ENCODE data around the gene NRP1. TPM values are rescaled to one million over a fixed set of nuclear protein-coding genes. Genes with fewer than 3 reads are reported as not detected.
A peak's percentile ranks its signal among the peaks of the same experiment; 100 is the strongest.

NRP1 gene
- total RNA-seq, 1 experiment from 2014 or later, result 0.99 TPM

DNA sequence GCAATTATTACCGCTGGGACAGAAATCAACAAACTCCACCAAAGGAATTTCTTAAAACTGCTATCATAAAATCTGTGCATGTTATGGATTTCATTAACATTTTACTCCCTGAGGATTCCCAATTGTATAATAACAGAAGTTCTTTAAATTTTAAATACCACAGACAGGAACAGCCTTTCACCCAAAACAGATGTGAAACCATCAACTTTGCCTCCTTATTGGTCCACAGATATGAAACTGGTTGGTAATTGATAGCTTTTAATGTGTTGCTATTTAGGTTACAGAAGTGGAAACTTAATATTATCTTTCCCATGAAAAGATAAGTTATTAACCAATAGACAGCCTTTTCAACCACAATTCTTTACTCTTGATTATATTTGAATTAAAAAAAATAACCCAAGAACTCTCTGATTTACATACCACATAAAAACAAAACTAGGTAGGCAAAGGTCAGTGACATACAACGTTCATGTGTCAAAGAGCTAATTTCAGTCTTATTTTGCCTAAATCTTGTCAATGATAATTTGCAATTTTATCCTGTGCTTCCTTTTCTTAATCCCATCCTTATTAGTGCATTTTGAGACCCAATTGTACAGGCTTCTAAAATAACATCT is 90.0 kb downstream of the NRP1 start:
- H3K27me3 ChIP-seq, result no peaks in the 10 kb centered on the region
- H3K9me3 ChIP-seq, result no peaks in the 10 kb centered on the region
- H3K36me3 ChIP-seq, result no peaks in the 10 kb centered on the region
- H3K4me3 ChIP-seq, result no peak overlapping the region
- DNase-seq, result no peak

DNA sequence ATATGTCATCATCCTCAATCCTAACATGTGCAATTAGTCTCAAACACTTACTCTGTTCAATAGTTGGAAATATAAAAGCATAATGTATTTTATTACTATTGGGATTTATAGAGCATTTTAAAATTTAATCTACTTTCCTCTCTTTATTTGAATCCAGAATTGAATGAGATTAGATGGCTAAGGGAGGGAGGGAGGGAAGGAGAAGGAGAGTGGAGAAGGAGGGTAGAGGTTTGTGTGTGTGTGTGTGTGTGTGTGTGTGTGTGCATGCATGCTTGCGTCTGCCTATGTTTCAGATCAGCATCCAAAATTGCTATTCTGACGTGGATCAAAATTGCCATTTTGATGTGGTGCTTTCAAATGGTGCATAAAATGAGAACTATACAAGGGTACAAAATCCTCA is 90.8 kb downstream of the NRP1 start:
- Histone ChIP-seq H3K9me3 (no peaks in the 10 kb centered on the region), H3K4me3 (no peak overlapping the region), H3K36me3 (no peaks in the 10 kb centered on the region), H3K27me3 (no peaks in the 10 kb centered on the region)
- DNase-seq, result no peak

DNA sequence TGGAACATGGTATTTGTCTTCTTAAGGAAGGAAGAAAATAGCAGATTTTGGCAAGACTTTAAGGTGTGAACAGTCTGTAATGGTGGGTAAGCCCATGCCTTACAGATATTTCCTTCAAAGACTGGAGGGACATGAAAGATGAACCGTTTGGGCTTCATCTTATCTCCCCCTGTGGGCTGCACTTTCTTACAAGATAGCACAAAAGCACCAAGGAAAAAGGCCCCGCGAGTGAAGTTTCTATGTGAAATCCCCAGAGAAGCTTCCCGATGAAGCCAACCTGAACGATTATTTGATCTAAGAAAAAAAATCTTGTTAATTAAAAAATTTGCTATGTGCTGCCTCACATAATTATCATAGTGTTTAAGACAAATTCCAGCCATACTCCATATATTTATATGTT is 91.5 kb downstream of the NRP1 start:
- H3K27me3 ChIP-seq, result no peaks in the 10 kb centered on the region
- DNase-seq, result no peak
- H3K9me3 ChIP-seq, result no peaks in the 10 kb centered on the region
- no peak overlapping the region for H3K4me3 ChIP-seq
- no peaks in the 10 kb centered on the region for H3K36me3 ChIP-seq

DNA sequence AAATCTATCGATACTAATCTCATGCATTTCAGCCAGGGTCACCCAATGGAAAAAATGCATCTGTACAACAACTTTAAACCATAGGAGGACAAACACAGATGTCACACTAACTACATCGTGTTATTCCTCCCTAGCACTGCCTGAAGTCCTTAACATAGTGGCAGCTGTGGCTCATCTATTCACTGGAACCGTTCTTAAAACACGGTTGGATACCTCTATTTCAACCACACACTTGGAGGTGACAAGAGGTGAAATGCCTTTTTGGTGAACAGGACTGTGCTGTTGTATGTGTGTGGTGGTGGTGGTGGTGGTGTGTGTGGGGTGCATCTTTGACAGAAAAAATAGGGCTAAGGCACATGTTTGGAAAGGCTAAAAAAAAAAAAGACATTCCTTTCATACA is 93.1 kb downstream of the NRP1 start:
- no peak overlapping the region for H3K4me3 ChIP-seq
- DNase-seq, result no peak

DNA sequence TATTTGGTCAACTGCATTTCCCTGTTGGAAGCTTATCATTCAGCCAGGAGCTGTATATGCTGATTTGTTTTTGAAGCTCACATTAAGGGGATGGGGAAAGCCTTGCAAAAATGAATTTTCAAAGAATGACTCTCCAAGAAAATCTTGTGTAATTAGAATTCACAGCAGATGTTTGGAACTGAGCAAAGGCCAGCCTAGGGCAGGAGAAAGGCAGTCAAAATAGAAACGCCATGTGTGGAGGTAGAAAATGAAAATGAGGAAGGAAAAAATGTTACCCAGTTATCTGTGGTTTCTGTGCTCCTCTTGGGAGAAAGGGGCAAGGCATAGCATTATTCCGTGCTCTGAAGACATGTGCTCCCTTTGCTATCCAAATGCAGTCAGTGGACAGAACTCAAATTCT is 93.5 kb downstream of the NRP1 start:
- Histone ChIP-seq H3K36me3 (no peaks in the 10 kb centered on the region), H3K4me3 (no peak overlapping the region), H3K9me3 (no peaks in the 10 kb centered on the region), H3K27me3 (no peaks in the 10 kb centered on the region)
- DNase-seq, result no peak

More for the DNA sequence above, 93.1 kb downstream of the NRP1 start:
- H3K36me3 ChIP-seq, result no peaks in the 10 kb centered on the region
- no peaks in the 10 kb centered on the region for H3K9me3 ChIP-seq
- no peaks in the 10 kb centered on the region for H3K27me3 ChIP-seq

DNA sequence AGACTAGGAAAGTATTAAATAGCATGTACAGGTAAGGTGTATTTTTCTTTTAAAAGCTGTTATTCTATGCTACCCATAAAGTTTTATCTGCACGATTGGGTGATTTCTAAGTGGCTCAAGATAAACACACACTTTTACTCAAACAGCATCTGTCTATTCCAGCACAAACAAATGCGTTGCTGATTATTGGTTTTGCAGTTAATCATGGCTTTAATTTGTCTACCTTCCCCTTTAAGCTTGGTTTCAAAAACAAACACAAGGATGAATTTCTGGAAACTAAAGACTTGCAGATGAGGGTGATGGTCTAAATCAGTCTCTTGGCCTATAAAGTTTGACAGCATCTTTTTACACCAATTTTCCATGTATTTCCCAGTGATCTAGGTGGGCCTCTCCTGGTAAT is 94.2 kb downstream of the NRP1 start:
- Histone ChIP-seq H3K27me3 (no peaks in the 10 kb centered on the region), H3K36me3 (no peaks in the 10 kb centered on the region), H3K9me3 (no peaks in the 10 kb centered on the region), H3K4me3 (no peak overlapping the region)
- no peak for DNase-seq

- Histone ChIP-seq H3K27me3 (no peaks in the 10 kb centered on the region), H3K9me3 (no peaks in the 10 kb centered on the region), H3K4me3 (no peak overlapping the region), H3K36me3 (no peaks in the 10 kb centered on the region)
- DNase-seq, result no peak
These were observed 95.2 kb downstream of the NRP1 start for GRCh38 chr10:33239257-33239656.

DNA sequence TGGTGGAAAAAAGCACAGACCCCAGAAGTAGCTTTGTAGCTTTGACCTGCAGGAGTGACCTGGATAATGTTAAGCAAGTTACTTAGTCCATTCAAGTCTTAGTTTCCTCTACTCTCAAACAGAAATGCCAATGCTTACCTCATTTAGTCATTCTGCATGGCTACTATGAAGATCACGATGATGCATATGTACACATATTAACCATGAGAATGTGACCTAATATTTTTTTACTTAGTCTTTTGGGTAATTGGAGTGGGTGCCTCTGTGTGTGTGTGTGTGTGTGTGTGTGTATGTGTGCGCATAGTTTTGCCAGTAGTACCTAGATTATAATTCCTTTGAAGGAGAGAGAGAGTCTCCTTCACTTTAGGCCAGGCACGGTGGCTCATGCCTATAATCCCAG is 95.8 kb downstream of the NRP1 start:
- no peak for DNase-seq
- H3K27me3 ChIP-seq, result no peaks in the 10 kb centered on the region
- no peak overlapping the region for H3K4me3 ChIP-seq
- no peaks in the 10 kb centered on the region for H3K36me3 ChIP-seq
- no peaks in the 10 kb centered on the region for H3K9me3 ChIP-seq

DNA sequence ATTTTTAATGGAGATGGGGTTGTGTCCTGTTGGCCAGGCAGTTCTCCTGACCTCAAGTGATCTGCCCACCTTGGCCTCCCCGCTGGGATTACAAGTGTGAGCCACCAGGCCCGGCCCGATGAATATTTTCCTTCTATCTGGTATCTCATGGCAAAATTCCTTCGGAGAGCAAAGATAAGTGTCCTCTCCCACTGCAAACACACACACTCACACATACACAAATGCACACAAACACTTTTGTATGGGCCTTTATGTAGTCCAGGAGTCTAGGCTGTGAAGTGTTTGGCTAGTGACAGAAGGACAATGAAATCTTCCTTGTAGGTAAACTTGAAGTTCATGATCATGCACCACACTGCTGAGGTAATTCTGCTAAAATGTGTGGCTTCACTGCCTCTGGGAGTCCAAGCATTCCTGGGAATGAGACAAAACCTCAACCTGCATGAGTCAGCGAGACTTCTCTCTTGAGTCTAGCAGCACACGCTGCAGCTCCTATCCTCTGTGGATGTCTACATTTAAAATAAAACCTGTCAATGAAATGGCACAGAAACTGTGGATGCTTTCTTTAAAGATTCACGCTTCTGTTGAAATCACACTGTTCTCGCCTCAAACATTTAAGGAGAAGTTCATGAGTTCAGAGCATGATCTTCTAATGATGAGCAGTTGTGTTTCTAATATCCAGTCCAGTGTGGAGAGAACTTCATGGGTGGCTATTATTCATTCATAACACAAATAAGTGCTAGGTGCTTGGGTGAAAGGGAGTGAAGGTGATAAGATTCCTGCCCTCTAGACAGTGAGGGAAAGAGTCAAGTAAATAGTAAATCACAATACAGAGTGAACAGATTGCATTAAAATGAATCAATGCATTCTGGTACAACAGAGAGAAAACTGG is 96.5 kb downstream of the NRP1 start:
- Histone ChIP-seq H3K36me3 (no peaks in the 10 kb centered on the region), H3K9me3 (no peaks in the 10 kb centered on the region), H3K27me3 (no peaks in the 10 kb centered on the region), H3K4me3 (no peak overlapping the region)
- peak; percentile 79 for DNase-seq

DNA sequence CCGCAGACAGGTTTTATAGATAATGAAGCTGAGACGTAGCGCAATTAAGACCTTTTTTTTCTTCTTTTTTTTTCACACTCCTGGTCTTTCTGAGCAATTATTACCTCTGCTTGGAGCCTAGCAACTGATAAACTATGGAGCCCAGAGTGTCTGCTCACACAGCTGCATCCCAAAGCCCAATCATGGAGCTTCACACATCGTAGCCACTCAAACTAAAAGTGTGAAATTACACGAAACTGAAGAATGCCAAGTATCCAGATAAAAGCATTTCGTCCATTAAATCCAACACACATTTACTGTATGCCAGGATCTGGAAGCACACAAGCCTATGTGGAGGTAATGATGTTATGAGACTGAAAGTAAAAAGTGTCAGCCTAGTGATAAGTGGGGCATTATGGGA is 97.6 kb downstream of the NRP1 start:
- Histone ChIP-seq H3K27me3 (no peaks in the 10 kb centered on the region), H3K9me3 (no peaks in the 10 kb centered on the region), H3K36me3 (no peaks in the 10 kb centered on the region), H3K4me3 (no peak overlapping the region)
- DNase-seq, result no peak

- no peak for DNase-seq
- no peaks in the 10 kb centered on the region for H3K27me3 ChIP-seq
- no peaks in the 10 kb centered on the region for H3K9me3 ChIP-seq
- H3K36me3 ChIP-seq, result no peaks in the 10 kb centered on the region
- no peak overlapping the region for H3K4me3 ChIP-seq
These were observed 98.5 kb downstream of the NRP1 start for GRCh38 chr10:33235951-33236350.

GRCh38 chr10:33235251-33235884 is 99.1 kb downstream of the NRP1 start:
- Histone ChIP-seq H3K27me3 (no peaks in the 10 kb centered on the region), H3K36me3 (no peaks in the 10 kb centered on the region), H3K9me3 (no peaks in the 10 kb centered on the region), H3K4me3 (no peak overlapping the region)
- DNase-seq, result no peak

- no peak overlapping the region for H3K4me3 ChIP-seq
- no peak for DNase-seq
- no peaks in the 10 kb centered on the region for H3K27me3 ChIP-seq
- H3K36me3 ChIP-seq, result no peaks in the 10 kb centered on the region
- H3K9me3 ChIP-seq, result no peaks in the 10 kb centered on the region
These were observed 99.6 kb downstream of the NRP1 start for GRCh38 chr10:33234831-33235237.

GRCh38 chr10:33233635-33234034 is 100.8 kb downstream of the NRP1 start:
- H3K27me3 ChIP-seq, result no peaks in the 10 kb centered on the region
- H3K36me3 ChIP-seq, result no peaks in the 10 kb centered on the region
- no peak for DNase-seq
- no peaks in the 10 kb centered on the region for H3K9me3 ChIP-seq
- H3K4me3 ChIP-seq, result no peak overlapping the region

DNA sequence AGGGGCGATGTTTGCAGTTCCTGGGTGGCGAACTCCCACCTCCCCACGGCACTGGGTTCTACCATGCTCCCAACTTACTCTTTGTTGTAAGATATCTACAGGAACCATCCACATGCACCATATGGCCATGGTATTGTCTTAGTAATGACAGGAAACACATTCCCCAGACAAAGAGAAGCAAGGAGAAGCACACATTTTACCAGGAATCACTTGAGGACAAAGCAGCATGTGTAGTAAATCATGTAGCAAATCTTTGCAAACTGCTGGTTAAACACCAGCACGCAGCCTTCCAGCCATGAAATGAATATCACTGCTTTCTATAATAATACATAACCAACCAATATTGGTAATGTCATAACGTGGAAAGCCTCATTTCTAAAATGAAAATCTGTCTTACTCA is 101.2 kb downstream of the NRP1 start:
- H3K9me3 ChIP-seq, result no peaks in the 10 kb centered on the region
- no peak overlapping the region for H3K4me3 ChIP-seq
- no peaks in the 10 kb centered on the region for H3K27me3 ChIP-seq
- no peak for DNase-seq
- H3K36me3 ChIP-seq, result no peaks in the 10 kb centered on the region

DNA sequence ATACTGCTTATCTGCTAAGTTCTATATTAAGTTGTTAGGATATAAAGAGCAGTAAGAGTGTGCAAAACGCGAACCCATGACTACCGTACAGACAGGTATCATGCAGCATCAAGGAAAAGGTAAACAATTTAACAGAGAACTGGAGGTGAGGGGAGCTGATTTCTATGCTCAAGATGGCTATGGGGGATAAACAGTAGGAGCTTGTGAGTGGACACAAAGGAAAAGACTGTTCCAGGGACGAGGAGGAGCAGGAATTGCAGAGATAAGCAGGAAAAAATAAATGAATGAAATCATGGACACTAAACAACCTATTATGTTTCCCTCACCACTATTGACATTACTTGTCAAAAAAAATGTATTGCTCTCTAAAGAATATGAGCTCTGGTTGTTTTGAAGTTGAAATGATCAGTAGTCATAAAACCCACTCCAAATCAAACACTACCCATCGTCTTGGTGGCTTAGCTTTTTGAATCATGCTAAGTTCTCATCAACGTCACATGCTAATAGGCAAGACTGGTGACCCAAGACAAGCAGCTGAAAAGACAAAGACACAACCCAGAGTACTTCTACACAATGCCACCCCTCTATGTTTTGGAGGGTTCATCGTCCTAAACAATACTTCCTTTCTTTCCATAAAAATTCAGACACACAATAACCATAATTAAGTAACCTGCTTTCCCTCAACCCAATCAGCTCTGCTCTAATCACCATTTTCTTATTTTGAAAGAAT is 102.7 kb downstream of the NRP1 start:
- H3K27me3 ChIP-seq, result no peaks in the 10 kb centered on the region
- no peaks in the 10 kb centered on the region for H3K36me3 ChIP-seq

DNA sequence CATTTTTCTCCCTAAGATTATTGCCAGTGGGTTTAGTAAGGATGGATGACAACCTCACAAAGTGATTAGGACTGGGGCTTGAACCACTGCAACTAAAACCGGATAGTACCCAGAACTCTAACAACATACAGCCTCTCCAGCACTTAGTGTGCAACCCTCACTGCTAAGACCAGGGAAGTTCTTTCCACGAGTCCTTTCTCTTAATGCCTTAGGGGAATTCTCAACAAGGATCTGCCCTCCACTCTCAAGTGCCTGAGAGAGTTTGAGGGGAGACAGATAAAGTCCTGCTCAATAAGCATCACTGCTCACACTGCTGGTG is 104.6 kb downstream of the NRP1 start:
- no peak overlapping the region for H3K4me3 ChIP-seq
- no peaks in the 10 kb centered on the region for H3K36me3 ChIP-seq
- DNase-seq, result no peak
- H3K9me3 ChIP-seq, result no peaks in the 10 kb centered on the region
- no peaks in the 10 kb centered on the region for H3K27me3 ChIP-seq

More for the DNA sequence above, 102.7 kb downstream of the NRP1 start:
- no peaks in the 10 kb centered on the region for H3K9me3 ChIP-seq
- H3K4me3 ChIP-seq, result no peak overlapping the region
- DNase-seq, result no peak

Data from MG63 (cell line).